ENCODE measurements around the gene STK39.

The STK39 gene

GRCh38 chr2:168037778-168038177 is 209.6 kb downstream of the STK39 start:
- DNase-seq: no peak

DNA sequence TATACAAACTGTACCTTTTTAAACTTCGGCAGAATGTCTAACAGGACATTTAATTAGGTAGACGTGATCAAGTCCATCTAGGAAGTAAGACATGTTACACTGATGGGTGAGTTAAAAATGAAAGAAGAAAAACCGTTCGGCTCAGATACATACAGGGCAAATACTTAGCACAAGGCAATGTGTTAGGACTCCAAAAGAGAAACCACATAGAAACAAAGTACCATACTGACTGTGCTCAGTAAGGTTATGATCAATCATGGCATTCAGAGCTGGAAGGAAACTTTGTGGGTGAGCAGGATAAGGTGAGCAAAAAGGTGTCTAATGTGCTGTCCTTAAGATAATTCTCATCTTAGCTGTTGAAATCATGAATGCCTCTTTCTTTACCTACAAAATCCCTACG is 211.9 kb downstream of the STK39 start:
- no peak for DNase-seq

DNA sequence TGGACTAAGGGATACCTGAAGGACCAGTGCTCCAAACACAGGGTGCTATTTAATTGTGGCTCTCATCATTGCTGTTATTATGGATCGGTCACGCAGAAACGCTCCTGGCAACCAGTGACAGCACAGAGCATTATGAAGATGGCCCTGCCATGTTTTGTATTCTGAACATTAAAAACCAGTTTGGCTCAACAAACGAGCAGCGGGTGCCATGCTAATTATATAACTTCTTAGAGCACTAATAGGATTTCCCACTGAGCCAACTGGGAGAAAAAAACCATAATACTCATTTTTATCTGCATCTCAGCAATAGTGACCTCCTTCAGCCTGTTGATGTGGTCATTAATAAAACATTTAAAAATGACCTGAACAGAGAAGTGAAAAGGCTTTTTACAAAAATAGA is 212.8 kb downstream of the STK39 start:
- no peak for DNase-seq

DNA sequence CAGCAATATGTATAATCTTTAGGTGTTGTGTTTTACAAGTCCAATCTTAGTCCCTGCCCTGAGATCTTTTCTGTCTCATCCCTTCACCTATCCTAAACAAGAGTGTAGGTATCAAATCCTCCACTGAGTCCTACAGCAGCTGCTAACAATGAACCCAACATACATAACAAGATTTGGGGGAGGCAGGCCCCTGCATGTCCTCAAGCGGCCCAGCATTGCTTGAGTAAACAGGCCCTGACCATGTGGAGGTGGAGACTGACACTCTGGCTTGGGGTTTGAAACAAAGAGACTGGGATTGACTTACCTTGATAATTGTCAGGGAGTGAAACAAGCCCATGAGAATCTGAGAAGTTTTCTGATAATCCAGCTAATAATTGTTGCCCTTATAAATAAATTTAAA is 213.4 kb downstream of the STK39 start:
- no peak for DNase-seq

- no peak for DNase-seq
Measured at GRCh38 chr2:168032091-168032490, 215.3 kb downstream of the STK39 start.

DNA sequence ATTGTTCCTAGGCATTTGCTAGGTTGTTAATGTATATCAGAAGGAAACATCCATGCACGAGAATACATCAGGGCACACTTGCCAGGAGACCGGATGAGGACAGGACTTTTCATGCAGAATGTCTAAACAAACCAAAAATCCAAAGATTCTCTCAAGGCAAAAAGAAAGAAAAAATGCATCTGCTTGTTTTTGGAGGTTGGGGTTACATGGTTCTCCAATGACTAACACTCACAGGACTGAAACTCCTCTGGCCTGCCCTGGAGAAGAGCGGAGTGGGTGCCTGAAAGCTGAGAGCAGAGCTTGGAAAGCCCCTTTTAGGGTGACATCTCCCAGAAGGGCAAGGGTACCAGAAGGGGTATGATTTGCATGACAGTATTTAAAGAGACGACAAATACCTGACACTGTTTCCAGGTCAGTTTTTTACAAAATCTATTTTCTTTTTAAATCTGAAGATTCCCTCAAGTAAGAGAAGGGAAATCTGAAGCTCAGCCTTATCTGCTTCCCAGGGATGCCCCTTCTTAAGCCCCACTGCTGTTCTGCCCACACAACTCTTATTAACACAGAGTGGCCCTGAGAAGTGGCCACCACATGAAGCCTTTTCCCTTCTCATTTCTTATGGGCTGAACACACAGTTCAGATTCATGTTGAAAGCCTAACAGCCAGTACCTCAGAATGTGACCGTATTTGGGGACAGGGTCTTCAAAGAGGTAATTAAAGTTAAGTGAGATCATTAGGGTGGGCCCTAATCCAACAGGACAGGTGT is 216.4 kb downstream of the STK39 start:
- DNase-seq: no peak

DNA sequence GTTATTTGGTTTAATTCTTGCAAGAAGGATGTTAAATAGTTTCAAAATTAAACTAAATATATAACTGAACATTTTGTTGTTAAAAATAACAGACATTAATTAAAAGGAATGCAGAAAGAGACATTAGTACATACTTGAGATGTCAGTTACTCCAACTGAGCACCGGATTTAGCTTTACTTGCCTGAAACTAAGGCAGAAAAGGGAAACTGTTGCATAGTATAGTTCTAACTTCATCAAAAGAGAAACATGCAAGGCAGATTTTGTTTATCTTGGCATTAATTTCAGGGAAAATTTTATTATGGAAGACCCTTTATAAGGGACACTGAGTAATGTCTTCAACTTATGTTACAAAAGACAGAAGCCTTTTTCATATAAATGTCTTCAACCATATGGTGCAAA is 218.3 kb downstream of the STK39 start:
- DNase-seq: no peak

GRCh38 chr2:168028362-168028761 is 219.0 kb downstream of the STK39 start:
- no peak for DNase-seq

DNA sequence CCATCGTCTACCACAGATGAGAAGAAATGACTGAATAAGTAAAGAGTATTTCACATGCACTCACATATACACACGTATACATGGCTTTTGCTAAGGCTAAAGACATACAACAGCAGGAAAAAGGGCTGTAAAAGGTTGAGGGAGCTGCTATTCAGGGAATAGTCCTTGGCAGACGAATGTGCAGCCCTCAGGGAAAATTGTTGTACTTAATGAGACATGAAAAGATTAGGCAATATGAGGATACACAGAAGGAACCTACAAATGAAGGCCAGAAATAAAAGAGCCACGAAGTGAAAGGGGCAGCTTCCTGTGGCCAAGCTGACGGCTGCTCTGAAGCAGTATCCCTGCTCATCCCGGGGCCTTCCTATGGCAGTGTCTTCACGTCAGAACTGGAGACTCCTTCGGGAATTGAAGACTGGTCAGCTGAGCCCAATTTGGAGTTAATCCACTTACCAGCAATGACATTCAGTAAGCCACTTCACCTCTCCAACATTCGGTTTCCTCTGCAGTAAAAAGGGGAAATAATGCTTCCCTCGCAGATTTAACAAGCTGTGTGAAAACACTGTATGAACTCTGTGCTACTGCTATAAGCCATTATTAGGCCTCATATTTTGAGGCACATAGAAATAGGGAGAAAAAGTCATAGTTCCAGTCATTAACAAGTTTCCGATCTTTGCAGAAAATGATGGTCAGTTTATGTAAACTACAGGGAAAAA is 221.8 kb downstream of the STK39 start:
- peak; percentile 27 for DNase-seq

DNA sequence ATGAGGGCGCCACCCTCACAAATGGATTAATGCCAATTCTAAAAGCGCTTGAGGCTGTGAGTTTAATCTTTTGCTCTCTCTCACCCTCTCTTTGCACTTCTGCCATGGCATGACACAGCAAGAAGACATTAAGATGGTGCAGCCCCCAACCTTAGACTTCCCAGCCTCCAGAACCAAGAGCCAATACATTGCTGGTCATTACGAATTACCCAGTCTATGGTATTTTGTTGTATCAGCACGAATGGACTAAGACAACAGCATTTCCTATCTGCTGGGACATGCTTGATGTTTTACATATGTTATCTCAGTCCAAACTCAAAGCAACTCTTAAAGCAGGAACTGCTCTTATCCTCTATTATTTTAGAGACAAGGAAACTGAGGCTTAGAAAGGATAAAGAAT is 222.9 kb downstream of the STK39 start:
- no peak for DNase-seq

- no peak for DNase-seq
Measured at GRCh38 chr2:168021800-168022587, 225.4 kb downstream of the STK39 start.

DNA sequence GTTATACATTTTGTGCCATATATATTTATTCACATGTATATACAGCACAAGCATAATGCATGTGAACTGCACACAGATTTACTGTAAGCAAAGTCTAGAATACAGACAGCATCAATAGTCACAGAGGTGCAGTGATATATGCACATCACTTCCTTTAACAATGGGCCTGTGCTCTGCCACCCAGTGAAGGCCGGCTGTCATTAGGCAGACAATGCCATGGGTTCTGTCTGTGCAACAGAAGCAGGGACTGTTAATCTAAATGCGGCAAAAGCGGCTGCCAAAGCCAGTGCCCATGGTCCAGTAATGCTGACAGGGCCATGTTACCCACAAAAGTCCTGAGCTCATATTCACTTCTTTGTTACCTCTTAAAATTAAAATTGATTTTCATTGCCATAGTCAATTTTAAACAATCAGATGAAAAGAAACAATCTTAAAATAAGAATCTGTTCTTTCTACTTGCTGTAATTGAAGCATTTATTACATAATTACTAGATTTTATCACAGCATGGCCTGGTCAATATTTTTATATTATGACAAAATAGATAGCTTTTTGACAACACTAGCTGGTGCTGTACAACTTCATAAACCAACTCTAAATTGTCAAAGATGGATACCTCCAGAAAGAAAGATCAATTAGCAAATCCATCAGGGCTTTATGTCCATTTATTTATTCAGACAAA is 232.0 kb downstream of the STK39 start:
- DNase-seq: no peak

DNA sequence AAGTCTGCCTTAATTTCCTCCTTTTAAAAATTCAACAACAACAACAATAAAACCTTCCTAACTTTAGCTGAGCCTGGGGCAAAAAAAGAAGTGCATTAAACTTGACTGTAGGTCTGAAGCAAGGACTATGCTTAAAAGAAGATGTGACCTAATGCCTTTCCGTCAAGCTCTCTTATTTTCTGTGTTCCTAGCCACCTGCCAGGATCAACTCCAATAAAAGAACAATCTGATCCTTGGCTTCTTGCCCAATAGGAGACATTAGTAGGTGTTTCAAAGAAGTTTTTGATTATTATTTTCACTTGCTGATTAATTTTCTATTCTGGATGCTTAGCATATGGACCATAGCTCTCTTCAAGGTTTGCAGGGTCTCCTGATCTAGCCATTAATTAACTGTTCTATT is 237.5 kb downstream of the STK39 start:
- no peak for DNase-seq

DNA sequence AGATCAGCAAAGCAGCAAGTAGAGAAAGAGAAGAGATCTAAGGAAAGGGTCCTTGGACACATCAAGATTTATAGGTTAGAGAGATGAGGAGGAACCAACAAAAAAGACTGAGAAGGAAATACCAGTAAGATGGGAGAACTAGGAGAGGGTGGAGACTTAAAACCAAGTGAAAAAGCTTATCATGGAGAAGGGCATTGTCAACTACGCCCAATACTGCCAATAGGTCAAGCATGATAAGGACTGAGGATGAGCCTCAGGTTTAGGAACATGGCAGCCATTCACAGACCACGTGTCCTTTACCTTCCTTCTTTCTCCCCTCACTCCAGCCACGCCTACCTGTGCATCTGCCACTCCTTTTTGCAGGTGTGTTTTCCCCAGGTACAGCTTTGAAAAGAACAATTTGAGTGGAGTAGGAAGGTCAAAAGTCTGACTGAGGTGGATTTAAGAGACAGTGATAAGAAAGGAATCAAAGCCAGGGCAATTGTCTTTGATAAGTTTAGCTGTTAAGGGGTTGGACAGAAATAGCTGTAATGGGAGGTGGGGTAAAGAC is 238.7 kb downstream of the STK39 start:
- peak; percentile 39 for DNase-seq

- DNase-seq: no peak
Measured at GRCh38 chr2:168006498-168006897, 240.9 kb downstream of the STK39 start.

GRCh38 chr2:168005586-168005985 is 241.8 kb downstream of the STK39 start:
- DNase-seq: no peak

GRCh38 chr2:168003876-168004275 is 243.5 kb downstream of the STK39 start:
- DNase-seq: no peak

DNA sequence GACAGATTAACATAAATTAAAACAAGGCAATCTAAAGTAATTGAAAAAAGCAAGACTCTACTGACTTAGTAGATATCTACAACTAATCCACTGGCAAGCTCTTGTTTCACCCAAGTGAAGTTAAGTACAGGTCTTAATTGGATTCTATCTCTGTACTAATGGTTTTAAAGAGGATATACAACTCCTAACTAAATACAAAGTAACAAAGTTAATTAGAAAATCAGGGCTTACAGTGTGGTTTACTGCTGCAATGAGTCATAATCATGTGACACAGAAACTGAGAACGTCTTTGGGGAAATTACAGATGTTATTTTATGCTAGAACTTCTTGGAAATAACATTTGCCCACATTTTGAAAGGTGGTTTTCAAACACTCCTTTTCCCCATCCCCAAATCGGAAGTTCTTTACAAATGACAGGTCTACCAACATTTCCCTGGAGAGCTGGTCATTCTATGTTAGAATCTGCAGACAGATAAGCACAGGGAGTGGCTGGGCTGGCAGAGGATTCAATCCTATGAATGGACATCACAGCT is 245.3 kb downstream of the STK39 start:
- peak; percentile 31 for DNase-seq

GRCh38 chr2:167992278-167992677 is 255.1 kb downstream of the STK39 start:
- no peak for DNase-seq

GRCh38 chr2:167990062-167990461 is 257.3 kb downstream of the STK39 start:
- DNase-seq: no peak

GRCh38 chr2:167988296-167988695 is 259.1 kb downstream of the STK39 start:
- DNase-seq: no peak

GRCh38 chr2:167987558-167987957 is 259.8 kb downstream of the STK39 start:
- no peak for DNase-seq

- DNase-seq: no peak
Measured at GRCh38 chr2:167987026-167987425, 260.4 kb downstream of the STK39 start.
